Astrocyte of the cerebellum (primary cell): ENCODE results near the gene KCTD6.

Experiments
- DNase-seq: peaks from one replicate; pipeline ENCODE4 v3.0.0-alpha.2; 2011; ENCODE audit warnings: low read depth
- H3K4me3 ChIP-seq: 2 replicates; pipeline ENCODE4 v1.5.1; 2011; ENCODE audit warnings: mild to moderate bottlenecking, low read depth, low read length, moderate library complexity
- in situ Hi-C: cut with HindIII; loops from 2 replicates; pipeline ENCODE4 v1.10.0; 2017; ENCODE audit warnings: low sequenced_read_pairs
- TF ChIP-seq, protein P1 (sequence below): IDR thresholded peaks from 2 replicates; pipeline ENCODE4 v1.5.1; 2012; ENCODE audit warnings: low read length, low read depth, moderate library complexity, mild to moderate bottlenecking; ENCODE audit errors: missing control alignments

The KCTD6 gene

DNA sequence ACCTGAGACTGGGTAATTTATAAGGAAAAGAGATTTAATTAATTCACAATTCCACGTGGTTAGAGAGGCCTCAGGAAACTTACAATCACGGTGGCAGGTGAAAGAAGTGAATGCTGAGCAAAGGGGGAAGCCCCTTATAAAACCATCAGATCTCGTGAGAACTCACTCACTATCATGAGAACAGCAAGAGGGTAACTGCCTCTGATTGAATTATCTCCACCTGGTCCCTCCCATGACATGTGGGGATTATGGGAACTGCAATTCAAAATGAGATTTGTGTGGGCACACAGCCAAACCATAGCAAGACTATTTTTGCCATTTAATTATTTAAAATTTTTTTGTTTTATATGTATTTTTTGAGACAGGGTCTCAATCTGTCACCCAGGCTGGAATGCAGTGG lies 27.0 kb upstream of the KCTD6 start:
- TF ChIP-seq, protein P1, sequence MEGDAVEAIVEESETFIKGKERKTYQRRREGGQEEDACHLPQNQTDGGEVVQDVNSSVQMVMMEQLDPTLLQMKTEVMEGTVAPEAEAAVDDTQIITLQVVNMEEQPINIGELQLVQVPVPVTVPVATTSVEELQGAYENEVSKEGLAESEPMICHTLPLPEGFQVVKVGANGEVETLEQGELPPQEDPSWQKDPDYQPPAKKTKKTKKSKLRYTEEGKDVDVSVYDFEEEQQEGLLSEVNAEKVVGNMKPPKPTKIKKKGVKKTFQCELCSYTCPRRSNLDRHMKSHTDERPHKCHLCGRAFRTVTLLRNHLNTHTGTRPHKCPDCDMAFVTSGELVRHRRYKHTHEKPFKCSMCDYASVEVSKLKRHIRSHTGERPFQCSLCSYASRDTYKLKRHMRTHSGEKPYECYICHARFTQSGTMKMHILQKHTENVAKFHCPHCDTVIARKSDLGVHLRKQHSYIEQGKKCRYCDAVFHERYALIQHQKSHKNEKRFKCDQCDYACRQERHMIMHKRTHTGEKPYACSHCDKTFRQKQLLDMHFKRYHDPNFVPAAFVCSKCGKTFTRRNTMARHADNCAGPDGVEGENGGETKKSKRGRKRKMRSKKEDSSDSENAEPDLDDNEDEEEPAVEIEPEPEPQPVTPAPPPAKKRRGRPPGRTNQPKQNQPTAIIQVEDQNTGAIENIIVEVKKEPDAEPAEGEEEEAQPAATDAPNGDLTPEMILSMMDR: no peak
- no peak for DNase-seq
- H3K4me3 ChIP-seq: no peak overlapping the region
- in situ Hi-C loops: no loop called here

DNA sequence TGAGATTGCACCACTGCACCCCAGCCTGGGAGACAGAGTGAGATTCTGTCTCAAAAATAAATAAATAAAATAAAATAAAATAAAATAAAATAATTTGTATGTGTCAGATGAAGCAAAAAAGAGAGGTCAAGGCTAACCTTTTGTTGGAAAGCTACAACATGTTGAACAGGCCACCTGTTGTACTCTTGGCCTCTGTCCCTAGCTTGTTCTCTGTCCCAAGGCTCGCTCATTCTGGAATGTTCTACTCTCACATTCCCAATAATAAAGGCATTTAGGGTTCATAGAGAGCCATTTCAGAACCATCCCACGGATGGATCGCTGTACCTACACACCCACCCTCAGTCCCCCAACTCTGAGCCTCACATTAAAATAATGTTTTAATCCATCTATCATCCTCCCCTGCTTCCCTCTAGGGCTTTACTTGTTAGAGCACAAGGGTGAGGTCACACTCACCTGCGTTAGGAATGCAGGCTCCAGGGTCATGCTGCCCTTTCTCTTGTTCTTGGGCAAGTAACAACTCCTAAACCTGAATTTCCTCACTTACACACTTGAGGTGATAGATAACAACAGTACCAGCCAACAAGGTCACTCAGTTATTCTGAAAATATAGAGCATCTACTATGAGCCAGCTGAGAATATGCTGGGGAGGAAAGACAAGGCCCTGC lies 24.9 kb upstream of the KCTD6 start:
- DNase-seq: no peak
- no peak overlapping the region for H3K4me3 ChIP-seq
- TF ChIP-seq, protein P1: no peak
- in situ Hi-C loops: no loop called here

DNA sequence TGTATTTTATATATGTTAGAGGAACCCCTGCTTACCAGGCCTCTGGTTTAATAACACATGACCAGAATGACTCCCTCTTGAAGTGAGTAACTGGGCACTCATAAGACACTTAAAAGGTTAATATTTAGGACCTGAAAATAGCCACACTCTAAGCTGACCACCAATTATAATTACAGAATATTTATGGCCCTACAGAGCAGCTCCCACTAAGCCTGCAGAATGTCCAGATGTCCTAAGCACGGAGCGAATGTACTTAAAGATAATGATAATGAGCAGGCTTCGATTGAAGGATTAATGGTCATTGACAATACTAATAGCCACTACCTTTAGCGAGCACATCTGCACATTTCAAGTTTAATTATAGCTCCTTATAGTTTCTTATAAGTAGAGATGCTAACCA lies 22.8 kb upstream of the KCTD6 start:
- H3K4me3 ChIP-seq: no peak overlapping the region
- in situ Hi-C loops: no loop called here
- TF ChIP-seq, protein P1: no peak
- DNase-seq: no peak

DNA sequence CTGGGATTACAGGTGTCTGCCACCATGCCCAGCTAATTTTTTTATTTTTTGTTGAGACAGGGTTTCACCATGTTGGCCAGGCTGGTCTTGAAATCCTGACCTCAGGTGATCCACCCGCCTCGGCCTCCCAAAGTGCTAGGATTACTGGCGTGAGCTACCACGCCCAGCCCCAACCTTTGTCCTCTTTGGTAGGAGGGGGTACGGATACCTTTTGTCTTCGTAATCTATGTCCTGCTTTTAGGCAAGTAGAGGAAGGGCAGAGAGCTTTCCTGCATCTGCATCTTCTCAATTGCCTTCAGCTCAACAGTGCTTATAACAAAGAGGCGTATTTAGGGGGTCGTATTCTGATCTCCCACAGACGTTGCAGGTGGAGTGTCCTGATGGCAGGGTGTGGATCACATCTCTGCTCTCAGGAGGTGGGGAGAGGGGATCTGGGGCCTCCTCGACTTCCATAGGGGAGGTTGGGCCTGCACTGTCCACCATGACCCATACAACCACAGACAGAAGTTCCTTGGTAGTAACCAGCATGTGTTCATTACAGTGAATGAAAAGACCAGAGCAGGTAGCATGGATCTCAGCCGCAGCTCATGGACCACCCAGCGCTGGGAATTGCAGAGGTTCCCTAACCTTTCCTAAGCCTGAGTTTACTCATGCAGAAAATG lies 21.4 kb upstream of the KCTD6 start:
- DNase-seq: no peak
- TF ChIP-seq, protein P1: no peak
- H3K4me3 ChIP-seq: no peak overlapping the region
- in situ Hi-C loops: no loop called here

DNA sequence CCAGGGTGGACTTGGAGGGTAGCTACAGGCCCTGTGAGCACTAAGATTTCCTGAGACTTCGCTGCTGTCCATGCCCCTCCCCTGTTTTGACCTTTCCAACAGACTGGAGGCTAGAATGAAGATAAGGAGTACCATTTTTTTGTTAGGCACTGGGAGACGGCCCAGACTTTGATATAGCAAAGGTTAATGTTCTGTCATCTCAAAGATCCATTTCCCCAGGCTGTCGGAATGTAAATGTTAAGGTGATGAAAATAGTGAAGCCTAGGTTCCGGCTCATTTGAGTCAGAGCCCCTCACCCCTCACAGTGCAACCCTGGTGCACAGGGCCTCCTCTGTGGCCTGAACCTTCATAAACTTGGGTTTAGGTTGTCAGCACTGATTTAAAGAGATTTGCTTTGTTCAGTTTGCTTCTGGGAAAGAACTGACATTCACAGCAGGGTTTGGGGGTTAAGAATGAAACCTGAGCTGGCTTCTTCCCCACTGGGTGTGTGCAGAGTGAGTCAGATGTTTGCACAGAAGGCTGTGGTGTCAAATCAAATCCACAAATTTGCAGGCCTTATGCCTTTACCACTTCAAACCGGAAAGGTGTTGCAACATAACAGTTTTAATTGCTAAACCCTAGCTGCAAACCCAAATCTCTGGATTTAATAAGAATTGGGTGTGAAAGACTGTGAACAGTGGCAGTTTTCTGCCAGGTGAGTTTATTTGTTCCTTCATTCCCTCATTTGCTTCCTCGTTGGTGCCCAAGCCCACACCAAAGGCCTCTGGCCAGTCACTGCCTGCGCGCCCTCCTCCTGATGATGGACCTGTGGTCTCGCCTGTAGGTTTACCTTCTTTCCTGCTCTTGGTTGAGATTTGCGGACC lies 20.6 kb upstream of the KCTD6 start:
- peak; percentile 97 for DNase-seq
- TF ChIP-seq, protein P1: no peak
- in situ Hi-C loops: no loop called here

DNA sequence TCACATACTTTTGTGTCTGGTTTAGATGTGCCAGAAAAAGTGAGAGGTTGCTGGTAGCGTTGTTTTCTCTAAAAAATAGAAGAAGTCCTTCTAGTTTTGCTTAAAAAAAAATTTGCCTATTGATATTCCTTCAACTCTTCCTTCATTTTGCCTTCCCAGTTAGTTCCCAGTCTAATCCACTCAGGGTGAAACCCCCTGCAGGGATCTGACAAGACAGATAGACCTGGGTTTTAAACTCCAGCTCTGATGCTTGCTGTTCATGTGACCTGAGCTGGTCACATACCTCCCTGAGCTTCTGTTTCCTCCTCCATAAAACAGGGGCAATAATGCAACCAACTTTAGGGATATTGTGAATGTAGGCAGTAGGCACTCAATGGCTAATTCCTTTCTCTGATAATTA lies 18.6 kb upstream of the KCTD6 start:
- H3K4me3 ChIP-seq: no peak overlapping the region
- TF ChIP-seq, protein P1: no peak
- in situ Hi-C loops: no loop called here
- no peak for DNase-seq

More for the DNA sequence above, 20.6 kb upstream of the KCTD6 start:
- no peak overlapping the region for H3K4me3 ChIP-seq
